ENCODE data around the gene CCDC24. TPM values are rescaled to one million over a fixed set of nuclear protein-coding genes. Genes with fewer than 3 reads are reported as not detected.

Gene CCDC24
- total and polyA plus RNA-seq, 9 of the 15 experiments (the other 6 are each of a cell fraction or from before 2014, with no cell fraction given) = 0.31 to 4.5 (median 1.5) TPM

DNA sequence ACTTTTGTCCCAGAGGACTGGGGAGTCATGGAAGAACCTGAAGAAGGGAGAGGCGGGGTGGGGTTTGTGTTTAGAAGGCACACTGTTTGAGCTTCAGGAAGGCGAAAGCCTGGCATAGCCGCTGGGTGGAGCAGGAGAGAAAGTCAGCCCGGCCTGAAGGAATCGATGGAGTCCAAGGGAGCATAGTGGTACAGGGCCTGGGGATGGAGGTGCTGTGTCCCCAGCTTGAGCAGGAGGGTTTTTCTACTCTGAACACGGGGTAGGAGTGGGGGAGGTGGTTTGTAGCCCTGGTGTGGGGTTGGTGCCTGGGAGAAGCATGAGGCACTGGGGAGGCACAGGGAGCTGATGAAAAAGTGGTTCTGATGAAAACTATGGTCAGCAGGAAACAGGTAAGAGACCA is 4.7 kb upstream of the CCDC24 start:
- Histone ChIP-seq H3K4me1 (replicated peaks in 1 of 2; ENCODE audit: control insufficient read depth in 2 of 2, insufficient read depth in 2 of 2, low read length in 2 of 2) (peaks cover 12 to 42% of the 10 kb centered on the region in 2 experiments; a peak in 4 of 5 replicates), H3K4me2 (ENCODE audit: insufficient read depth, low read length) (no peak overlapping the region), H3K27ac (ENCODE audit: extremely low read depth, low read depth, low read length) (no peak overlapping the region), H3K79me2 (ENCODE audit: control insufficient read depth, insufficient read depth, low read length) (peaks cover 15% of the 10 kb centered on the region), H3K27me3 (ENCODE audit: control insufficient read depth in 2 of 2, insufficient read depth in 2 of 2, low read length in 2 of 2) (no peaks in the 10 kb centered on the region), H3K9me1 (ENCODE audit: control insufficient read depth, insufficient read depth, low read length) (peaks cover 6% of the 10 kb centered on the region), H3K9me3 (replicated peaks; ENCODE audit: control insufficient read depth, insufficient read depth, low read depth, low read length) (no peaks in the 10 kb centered on the region), H4K20me1 (replicated peaks; ENCODE audit: control insufficient read depth, insufficient read depth, low read length) (0 out of 2 replicates have a peak, but pooled peaks cover 9% of the 10 kb centered on the region), H2AFZ (ENCODE audit: low read depth, low read length) (no peak overlapping the region), H3K9ac (ENCODE audit: insufficient read depth in 1 of 2, low read depth in 2 of 2, low read length in 2 of 2) (no peak overlapping the region), H3K4me3 (no peak overlapping the region), H3K36me3 (ENCODE audit: control insufficient read depth, insufficient read depth, low read length) (peaks cover 57% of the 10 kb centered on the region; the same call in 2 of the 3 replicates)
- no TSS peak for BruUV-seq (replicated peaks)
- intact Hi-C loops (cut with micrococcal nuclease) (no loop called here), in situ Hi-C loops (cut with MboI) (no loop called here)
- ChIA-PET CTCF (ENCODE audit: low intra/inter-chr PET ratio) (no interaction called here), POLR2A (interaction anchor here (0.7 to 3.8 kb wide), 3 partner anchors 12 to 62 kb away, joined by 3 to 16 read pairs (median 3); partner anchors contain the start of gene ATP6V0B)
- no peak for DNase-seq (ENCODE audit: extremely low read depth in 1 of 4, low spot score in 3 of 4)
- no peak for ATAC-seq
- 0 out of 2 replicates have a peak, but pooled peaks have one; percentile 55 for TF ChIP-seq ZC3H4 (CRISPR knock-in tag; IDR thresholded peaks at IDR 0.05; ENCODE audit: borderline replicate concordance)
- no peak for TF ChIP-seq BRD4 (IDR thresholded peaks at IDR 0.05)
- no peak for FAIRE-seq
- WGBS (ENCODE audit: insufficient coverage, low coverage, missing lambda C conversion rate) = 65% methylated on average over 3 of the region's 6 CpGs

DNA sequence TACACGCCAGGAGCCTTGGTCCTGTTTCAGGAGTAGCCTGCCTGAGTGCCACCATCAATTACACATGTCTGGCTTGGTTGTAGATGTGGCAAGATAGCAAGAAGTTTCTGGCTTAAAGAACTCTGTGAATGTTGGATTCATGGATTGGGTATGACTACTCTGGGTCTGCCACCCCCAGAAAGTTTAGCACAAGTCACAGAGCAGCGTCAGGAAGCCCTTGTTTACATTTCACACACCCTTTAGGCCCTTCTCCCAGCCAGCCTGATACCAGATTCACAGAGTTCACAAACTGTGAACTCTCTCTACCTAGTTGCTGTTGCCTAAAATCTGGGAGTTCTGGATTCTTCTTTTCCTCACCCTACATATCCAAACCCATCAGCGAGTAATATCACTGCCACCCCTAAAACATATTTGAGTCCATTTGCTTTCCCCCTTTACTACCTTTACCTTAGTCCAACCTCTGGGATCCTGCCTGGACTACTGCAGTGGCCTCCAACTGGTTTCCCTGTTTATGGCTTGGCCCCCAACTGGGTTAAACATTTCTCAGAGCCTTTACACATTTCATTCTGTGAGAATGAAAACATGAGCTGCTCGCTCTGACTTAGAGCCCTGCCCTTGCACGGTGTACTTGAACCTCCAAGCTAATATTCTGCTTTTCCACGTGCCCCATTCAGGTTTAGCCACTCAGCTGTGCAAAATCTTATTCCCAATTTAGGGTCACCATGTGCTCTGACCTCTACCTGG is 4.1 kb upstream of the CCDC24 start:
- ATAC-seq (no peak), FAIRE-seq (no peak), DNase-seq (ENCODE audit: extremely low read depth in 1 of 4, low spot score in 3 of 4) (no peak)
- BruUV-seq (replicated peaks) = no TSS peak
- H3K4me3 ChIP-seq = no peak overlapping the region
- H3K9ac ChIP-seq (ENCODE audit: insufficient read depth in 1 of 2, low read depth in 2 of 2, low read length in 2 of 2) = no peak overlapping the region
- H3K79me2 ChIP-seq (ENCODE audit: control insufficient read depth, insufficient read depth, low read length) = peaks cover 9% of the 10 kb centered on the region; the same call in 2 of the 3 replicates
- H3K9me3 ChIP-seq (replicated peaks; ENCODE audit: control insufficient read depth, insufficient read depth, low read depth, low read length) = no peaks in the 10 kb centered on the region
- H3K36me3 ChIP-seq (ENCODE audit: control insufficient read depth, insufficient read depth, low read length) = peaks cover 51% of the 10 kb centered on the region; the same call in 2 of the 3 replicates
- H2AFZ ChIP-seq (ENCODE audit: low read depth, low read length) = no peak overlapping the region
- intact Hi-C loops (cut with micrococcal nuclease) (no loop called here), in situ Hi-C loops (cut with MboI) (no loop called here)
- H3K27me3 ChIP-seq (ENCODE audit: control insufficient read depth in 2 of 2, insufficient read depth in 2 of 2, low read length in 2 of 2) = no peaks in the 10 kb centered on the region
- peaks cover 6% of the 10 kb centered on the region for H3K9me1 ChIP-seq (ENCODE audit: control insufficient read depth, insufficient read depth, low read length)
- ChIA-PET CTCF (ENCODE audit: low intra/inter-chr PET ratio) (no interaction called here), POLR2A (interaction anchor here (1.2 to 3.8 kb wide), 4 partner anchors 11 to 61 kb away, joined by 3 to 16 read pairs (median 6); partner anchors contain the start of genes ATP6V0B and SLC6A9)
- WGBS (ENCODE audit: insufficient coverage, low coverage, missing lambda C conversion rate) = 80% methylated on average over 6 of the region's 6 CpGs
- H3K4me2 ChIP-seq (ENCODE audit: insufficient read depth, low read length) = no peak overlapping the region
- peak overlapping the region; percentile 2; the same call in 1 of the 3 replicates for H3K27ac ChIP-seq (ENCODE audit: extremely low read depth, low read depth, low read length)
- H4K20me1 ChIP-seq (replicated peaks; ENCODE audit: control insufficient read depth, insufficient read depth, low read length) = 0 out of 2 replicates have a peak, but pooled peaks cover 8% of the 10 kb centered on the region
- H3K4me1 ChIP-seq (replicated peaks in 1 of 2; ENCODE audit: control insufficient read depth in 2 of 2, insufficient read depth in 2 of 2, low read length in 2 of 2) = peaks cover 16 to 42% of the 10 kb centered on the region in 2 experiments; a peak in 4 of 5 replicates
- TF ChIP-seq CBX8 (IDR thresholded peaks at IDR 0.05; ENCODE audit: borderline replicate concordance, extremely low read depth, low read depth, low read length, poor library complexity, severe bottlenecking) = no peak
- TF ChIP-seq SREBF1 (IDR thresholded peaks at IDR 0.05; ENCODE audit: borderline replicate concordance, low read depth, low read length) = no peak
- TF ChIP-seq SIN3B (IDR thresholded peaks at IDR 0.05; ENCODE audit: low read depth) = no peak
- no peak for TF ChIP-seq ZFX (CRISPR knock-in tag; IDR thresholded peaks at IDR 0.05)
- TF ChIP-seq, protein P1, sequence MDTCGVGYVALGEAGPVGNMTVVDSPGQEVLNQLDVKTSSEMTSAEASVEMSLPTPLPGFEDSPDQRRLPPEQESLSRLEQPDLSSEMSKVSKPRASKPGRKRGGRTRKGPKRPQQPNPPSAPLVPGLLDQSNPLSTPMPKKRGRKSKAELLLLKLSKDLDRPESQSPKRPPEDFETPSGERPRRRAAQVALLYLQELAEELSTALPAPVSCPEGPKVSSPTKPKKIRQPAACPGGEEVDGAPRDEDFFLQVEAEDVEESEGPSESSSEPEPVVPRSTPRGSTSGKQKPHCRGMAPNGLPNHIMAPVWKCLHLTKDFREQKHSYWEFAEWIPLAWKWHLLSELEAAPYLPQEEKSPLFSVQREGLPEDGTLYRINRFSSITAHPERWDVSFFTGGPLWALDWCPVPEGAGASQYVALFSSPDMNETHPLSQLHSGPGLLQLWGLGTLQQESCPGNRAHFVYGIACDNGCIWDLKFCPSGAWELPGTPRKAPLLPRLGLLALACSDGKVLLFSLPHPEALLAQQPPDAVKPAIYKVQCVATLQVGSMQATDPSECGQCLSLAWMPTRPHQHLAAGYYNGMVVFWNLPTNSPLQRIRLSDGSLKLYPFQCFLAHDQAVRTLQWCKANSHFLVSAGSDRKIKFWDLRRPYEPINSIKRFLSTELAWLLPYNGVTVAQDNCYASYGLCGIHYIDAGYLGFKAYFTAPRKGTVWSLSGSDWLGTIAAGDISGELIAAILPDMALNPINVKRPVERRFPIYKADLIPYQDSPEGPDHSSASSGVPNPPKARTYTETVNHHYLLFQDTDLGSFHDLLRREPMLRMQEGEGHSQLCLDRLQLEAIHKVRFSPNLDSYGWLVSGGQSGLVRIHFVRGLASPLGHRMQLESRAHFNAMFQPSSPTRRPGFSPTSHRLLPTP (IDR thresholded peaks at IDR 0.05; ENCODE audit: borderline replicate concordance, extremely low read depth, insufficient read length) = no peak
- TF ChIP-seq POLR3G (IDR thresholded peaks at IDR 0.05; ENCODE audit: extremely low read depth, insufficient read length, insufficient replicate concordance) = no peak
- no peak for TF ChIP-seq CBFA2T2 (conservative IDR thresholded peaks at IDR 0.05)
- no peak for TF ChIP-seq HLTF (IDR thresholded peaks at IDR 0.05)
- no peak for TF ChIP-seq TAL1 (IDR thresholded peaks at IDR 0.05)
- TF ChIP-seq ZC3H11A (IDR thresholded peaks at IDR 0.05; ENCODE audit: low read depth, low read length) = no peak
- no peak for TF ChIP-seq ZNF239 (CRISPR knock-in tag; IDR thresholded peaks at IDR 0.05)
